IMR-90 (cell line): ENCODE data around the gene P2RX3.

ENCODE experiments used
- CEBPB ChIP-seq: IDR thresholded peaks from 2 replicates; pipeline ENCODE4 v1.6.1; 2012; ENCODE audit warnings: low read depth, low read length, improper control_type of control experiment
- CHD1 ChIP-seq: IDR thresholded peaks from 2 replicates; pipeline ENCODE4 v1.6.1; 2012; ENCODE audit warnings: low read depth, low read length, improper control_type of control experiment
- CTCF ChIP-seq: conservative IDR thresholded peaks from 2 replicates; pipeline ENCODE4 v1.5.1; 2012; ENCODE audit warnings: mild to moderate bottlenecking, low read depth, low read length, improper control_type of control experiment
- MAZ ChIP-seq: IDR thresholded peaks from 2 replicates; pipeline ENCODE4 v1.6.1; 2012; ENCODE audit warnings: low read depth, mild to moderate bottlenecking, low read length, improper control_type of control experiment, moderate library complexity, borderline replicate concordance
- MXI1 ChIP-seq: IDR thresholded peaks from 2 replicates; pipeline ENCODE4 v1.6.1; 2012; ENCODE audit warnings: low read depth, mild to moderate bottlenecking, low read length, moderate library complexity, borderline replicate concordance
- POLR2A ChIP-seq: IDR thresholded peaks from 2 replicates; pipeline ENCODE4 v1.6.1; 2012; ENCODE audit warnings: mild to moderate bottlenecking, low read depth, low read length
- RAD21 ChIP-seq: IDR thresholded peaks from 2 replicates; pipeline ENCODE4 v1.6.1; 2012; ENCODE audit warnings: low read length, improper control_type of control experiment
- RFX5 ChIP-seq: IDR thresholded peaks from 2 replicates; pipeline ENCODE4 v1.8.0; 2012; ENCODE audit warnings: low read depth, mild to moderate bottlenecking, low read length, moderate library complexity
- USF2 ChIP-seq: fragments of 150-350 bp; IDR thresholded peaks from 2 replicates; pipeline ENCODE4 v1.6.1; 2017; ENCODE audit warnings: mild to moderate bottlenecking, antibody characterized with exemption, low read length, low read depth

DNA sequence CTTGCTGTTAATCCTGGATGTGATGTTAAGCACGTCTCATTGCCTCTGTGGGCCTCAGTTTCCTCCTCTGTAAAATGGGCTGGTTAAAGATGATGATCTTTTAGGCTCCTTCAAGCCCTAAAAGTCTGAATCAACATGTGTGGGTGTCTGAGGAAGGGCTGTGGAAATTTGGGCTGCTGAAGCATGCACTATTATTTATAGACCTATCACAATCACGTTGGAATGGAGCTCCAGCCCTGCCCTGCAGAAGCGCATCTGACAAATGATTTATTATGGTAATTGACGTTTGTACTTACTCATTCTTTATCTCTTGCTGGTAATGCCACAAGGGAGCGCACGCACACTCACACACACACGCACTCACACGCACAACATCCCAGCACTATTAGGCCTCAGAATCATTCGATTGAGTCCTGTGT, 20.4 kb downstream of the P2RX3 start:
- TF ChIP-seq CTCF (no peak), MAZ (no peak), CEBPB (no peak), POLR2A (no peak), RAD21 (no peak), USF2 (no peak), MXI1 (no peak), CHD1 (no peak), RFX5 (no peak)
